Parathyroid adenoma (tissue), 2 donors: ENCODE results near the gene FRMPD1.

ENCODE experiments used
- H2AFZ ChIP-seq: fragments of 300-600 bp; sonication (generic); one replicate; pipeline ENCODE4 v1.7.0; 2017; ENCODE audit warnings: antibody characterized with exemption, mild to moderate bottlenecking
- H3K27ac ChIP-seq: fragments of 300-600 bp; sonication (generic); one replicate; pipeline ENCODE4 v1.7.0; 2017
- H3K27me3 ChIP-seq: fragments of 300-600 bp; sonication (generic); one replicate; pipeline ENCODE4 v1.7.0; 2017; ENCODE audit warnings: low read length; ENCODE audit not compliant: control insufficient read depth, insufficient read depth
- H3K36me3 ChIP-seq: fragments of 300-600 bp; sonication (generic); one replicate; pipeline ENCODE4 v1.7.0; 2017; ENCODE audit warnings: low read length; ENCODE audit not compliant: control insufficient read depth, insufficient read depth
- H3K4me1 ChIP-seq: fragments of 300-600 bp; sonication (generic); one replicate; pipeline ENCODE4 v1.7.0; 2017; ENCODE audit warnings: control low read depth
- H3K4me2 ChIP-seq: fragments of 300-600 bp; sonication (generic); one replicate; pipeline ENCODE4 v1.7.0; 2017; ENCODE audit warnings: low read length
- H3K4me3 ChIP-seq: fragments of 300-600 bp; sonication (generic); one replicate; pipeline ENCODE4 v1.7.0; 2017; ENCODE audit warnings: low read depth, low read length
- H3K79me2 ChIP-seq: fragments of 300-600 bp; sonication (generic); one replicate; pipeline ENCODE4 v1.7.0; 2017; ENCODE audit warnings: control low read depth
- H3K9ac ChIP-seq: fragments of 300-600 bp; sonication (generic); one replicate; pipeline ENCODE4 v1.7.0; 2017; ENCODE audit warnings: mild to moderate bottlenecking
- H3K9me3 ChIP-seq: fragments of 300-600 bp; sonication (generic); one replicate; pipeline ENCODE4 v1.7.0; 2017; ENCODE audit warnings: low read length; ENCODE audit not compliant: control insufficient read depth
- CTCF ChIP-seq: fragments of 300-600 bp; sonication (generic); IDR thresholded peaks from one replicate; pipeline ENCODE4 v1.7.0; 2017; ENCODE audit warnings: antibody characterized with exemption, mild to moderate bottlenecking
- donor health status: primary hyperparathyroidism.

FRMPD1 gene

GRCh38 chr9:37788332-37788731, 137.6 kb downstream of the FRMPD1 start:
- Histone ChIP-seq H3K27ac (no peak overlapping the region), H3K79me2 (no peaks in the 10 kb centered on the region), H3K4me1 (no peaks in the 10 kb centered on the region), H3K4me3 (no peak overlapping the region), H3K27me3 (no peaks in the 10 kb centered on the region), H3K4me2 (no peak overlapping the region), H3K9me3 (no peaks in the 10 kb centered on the region), H3K9ac (no peak overlapping the region), H2AFZ (no peak overlapping the region), H3K36me3 (no peaks in the 10 kb centered on the region)
- no peak for TF ChIP-seq CTCF

- no peaks in the 10 kb centered on the region for H3K27me3 ChIP-seq
- no peaks in the 10 kb centered on the region for H3K79me2 ChIP-seq
- no peak overlapping the region for H3K27ac ChIP-seq
- H3K4me3 ChIP-seq, result no peak overlapping the region
- H3K4me1 ChIP-seq, result no peaks in the 10 kb centered on the region
- no peak for TF ChIP-seq CTCF
- H3K4me2 ChIP-seq, result no peak overlapping the region
- H3K36me3 ChIP-seq, result no peaks in the 10 kb centered on the region
- H3K9me3 ChIP-seq, result no peaks in the 10 kb centered on the region
- H3K9ac ChIP-seq, result no peak overlapping the region
- H2AFZ ChIP-seq, result no peak overlapping the region
Measured at GRCh38 chr9:37790096-37790495, 139.3 kb downstream of the FRMPD1 start.

- H3K36me3 ChIP-seq, result no peaks in the 10 kb centered on the region
- no peaks in the 10 kb centered on the region for H3K4me1 ChIP-seq
- H2AFZ ChIP-seq, result no peak overlapping the region
- H3K27ac ChIP-seq, result no peak overlapping the region
- H3K9me3 ChIP-seq, result no peaks in the 10 kb centered on the region
- no peak overlapping the region for H3K4me2 ChIP-seq
- H3K27me3 ChIP-seq, result no peaks in the 10 kb centered on the region
- no peak overlapping the region for H3K4me3 ChIP-seq
- no peak for TF ChIP-seq CTCF
- no peaks in the 10 kb centered on the region for H3K79me2 ChIP-seq
- no peak overlapping the region for H3K9ac ChIP-seq
Measured at GRCh38 chr9:37792122-37792521, 141.4 kb downstream of the FRMPD1 start.

GRCh38 chr9:37796232-37796631, 145.5 kb downstream of the FRMPD1 start:
- no peak overlapping the region for H3K4me3 ChIP-seq
- no peak overlapping the region for H3K4me2 ChIP-seq
- H3K36me3 ChIP-seq, result no peaks in the 10 kb centered on the region
- no peaks in the 10 kb centered on the region for H3K4me1 ChIP-seq
- no peaks in the 10 kb centered on the region for H3K9me3 ChIP-seq
- no peak for TF ChIP-seq CTCF
- no peaks in the 10 kb centered on the region for H3K27me3 ChIP-seq
- H3K27ac ChIP-seq, result no peak overlapping the region
- H3K79me2 ChIP-seq, result no peaks in the 10 kb centered on the region
- no peak overlapping the region for H2AFZ ChIP-seq
- H3K9ac ChIP-seq, result no peak overlapping the region
